Ishikawa (cell line): ENCODE measurements around the gene DOCK1.

Experiments used
- CEBPB ChIP-seq: IDR thresholded peaks from 2 replicates; pipeline ENCODE4 v1.6.1; 2012
- FOXM1 ChIP-seq: IDR thresholded peaks from 2 replicates; pipeline ENCODE4 v1.6.1; 2012; ENCODE audit warnings: low read depth, borderline replicate concordance
- MAX ChIP-seq: IDR thresholded peaks from 2 replicates; pipeline ENCODE4 v1.6.1; 2012
- NFIC ChIP-seq: IDR thresholded peaks from 2 replicates; pipeline ENCODE4 v1.6.1; 2012
- RAD21 ChIP-seq: IDR thresholded peaks from 2 replicates; pipeline ENCODE4 v1.6.1; 2012; ENCODE audit warnings: low read depth
- REST ChIP-seq: IDR thresholded peaks from 2 replicates; pipeline ENCODE4 v1.6.1; 2012; ENCODE audit warnings: low read depth, mild to moderate bottlenecking
- TAF1 ChIP-seq: IDR thresholded peaks from 2 replicates; pipeline ENCODE4 v1.6.1; 2012; ENCODE audit warnings: low read depth, mild to moderate bottlenecking
- TCF12 ChIP-seq: IDR thresholded peaks from 2 replicates; pipeline ENCODE4 v1.6.1; 2012; ENCODE audit warnings: low read depth
- USF1 ChIP-seq: IDR thresholded peaks from 2 replicates; pipeline ENCODE4 v1.6.1; 2012

GRCh38 chr10:127133672-127134500 is 228.7 kb downstream of the DOCK1 start:
- TF ChIP-seq REST = no peak
- no peak for TF ChIP-seq RAD21
- no peak for TF ChIP-seq FOXM1
- no peak for TF ChIP-seq USF1
- TF ChIP-seq TCF12 = no peak
- TF ChIP-seq MAX = no peak
- TF ChIP-seq NFIC = no peak
- TF ChIP-seq TAF1 = no peak
- TF ChIP-seq CEBPB = no peak
